ENCODE data around the gene RABGGTA.

GRCh38 chr14:24228902-24229301 lies 42.5 kb downstream of the RABGGTA start:
- TF ChIP-seq NFIC (IDR thresholded peaks at IDR 0.05) = no peak
- TF ChIP-seq EGR1 (IDR thresholded peaks at IDR 0.05) = no peak
- TF ChIP-seq, protein P1, sequence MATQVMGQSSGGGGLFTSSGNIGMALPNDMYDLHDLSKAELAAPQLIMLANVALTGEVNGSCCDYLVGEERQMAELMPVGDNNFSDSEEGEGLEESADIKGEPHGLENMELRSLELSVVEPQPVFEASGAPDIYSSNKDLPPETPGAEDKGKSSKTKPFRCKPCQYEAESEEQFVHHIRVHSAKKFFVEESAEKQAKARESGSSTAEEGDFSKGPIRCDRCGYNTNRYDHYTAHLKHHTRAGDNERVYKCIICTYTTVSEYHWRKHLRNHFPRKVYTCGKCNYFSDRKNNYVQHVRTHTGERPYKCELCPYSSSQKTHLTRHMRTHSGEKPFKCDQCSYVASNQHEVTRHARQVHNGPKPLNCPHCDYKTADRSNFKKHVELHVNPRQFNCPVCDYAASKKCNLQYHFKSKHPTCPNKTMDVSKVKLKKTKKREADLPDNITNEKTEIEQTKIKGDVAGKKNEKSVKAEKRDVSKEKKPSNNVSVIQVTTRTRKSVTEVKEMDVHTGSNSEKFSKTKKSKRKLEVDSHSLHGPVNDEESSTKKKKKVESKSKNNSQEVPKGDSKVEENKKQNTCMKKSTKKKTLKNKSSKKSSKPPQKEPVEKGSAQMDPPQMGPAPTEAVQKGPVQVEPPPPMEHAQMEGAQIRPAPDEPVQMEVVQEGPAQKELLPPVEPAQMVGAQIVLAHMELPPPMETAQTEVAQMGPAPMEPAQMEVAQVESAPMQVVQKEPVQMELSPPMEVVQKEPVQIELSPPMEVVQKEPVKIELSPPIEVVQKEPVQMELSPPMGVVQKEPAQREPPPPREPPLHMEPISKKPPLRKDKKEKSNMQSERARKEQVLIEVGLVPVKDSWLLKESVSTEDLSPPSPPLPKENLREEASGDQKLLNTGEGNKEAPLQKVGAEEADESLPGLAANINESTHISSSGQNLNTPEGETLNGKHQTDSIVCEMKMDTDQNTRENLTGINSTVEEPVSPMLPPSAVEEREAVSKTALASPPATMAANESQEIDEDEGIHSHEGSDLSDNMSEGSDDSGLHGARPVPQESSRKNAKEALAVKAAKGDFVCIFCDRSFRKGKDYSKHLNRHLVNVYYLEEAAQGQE (IDR thresholded peaks at IDR 0.05; ENCODE audit: low read depth) = no peak
- no peak for TF ChIP-seq YY1 (IDR thresholded peaks at IDR 0.05; ENCODE audit: low read depth)
- TF ChIP-seq TAF1 (IDR thresholded peaks at IDR 0.05; ENCODE audit: low read depth) = no peak
- no peak for TF ChIP-seq EP300 (IDR thresholded peaks at IDR 0.05; ENCODE audit: borderline replicate concordance)
- no peak for TF ChIP-seq CEBPB (IDR thresholded peaks at IDR 0.05)
- TF ChIP-seq FOXM1 (IDR thresholded peaks at IDR 0.05; ENCODE audit: borderline replicate concordance, low read depth) = no peak
- no peak for TF ChIP-seq ZBTB7A (IDR thresholded peaks at IDR 0.05; ENCODE audit: low read depth)
- TF ChIP-seq TEAD4 (IDR thresholded peaks at IDR 0.05) = no peak
- no peak for TF ChIP-seq TCF12 (IDR thresholded peaks at IDR 0.05; ENCODE audit: low read depth)
- TF ChIP-seq RAD21 (IDR thresholded peaks at IDR 0.05; ENCODE audit: low read depth) = no peak

Data from Ishikawa (cell line).